ENCODE measurements around the gene SCUBE3.
A peak's percentile ranks its signal among the peaks of the same experiment; 100 is the strongest.

Gene SCUBE3

GRCh38 chr6:35191889-35192288 lies 21.9 kb upstream of the SCUBE3 start:
- peak overlapping the region; percentile 39 for H3K4me3 Mint-ChIP-seq
- peaks cover 5% of the 10 kb centered on the region for H3K36me3 Mint-ChIP-seq
- ATAC-seq (peak; percentile 65), DNase-seq (ENCODE audit: low spot score in 2 of 2) (peak in 1 of 2 donors; percentile 18)
- peaks cover 43% of the 10 kb centered on the region for H3K4me1 Mint-ChIP-seq
- H3K27ac Mint-ChIP-seq, result peak overlapping the region; percentile 50
- no peaks in the 10 kb centered on the region for H3K9me3 Mint-ChIP-seq

GRCh38 chr6:35192301-35192860 lies 21.4 kb upstream of the SCUBE3 start:
- no peak for DNase-seq (ENCODE audit: low spot score in 2 of 2)
- Mint-ChIP-seq H3K27ac (peak overlapping the region; percentile 50), H3K36me3 (peaks cover 5% of the 10 kb centered on the region), H3K9me3 (no peaks in the 10 kb centered on the region), H3K4me3 (peak overlapping the region; percentile 39), H3K4me1 (peaks cover 47% of the 10 kb centered on the region)
- ATAC-seq, result peak; percentile 24

GRCh38 chr6:35194390-35194789 lies 19.4 kb upstream of the SCUBE3 start:
- peaks cover 5% of the 10 kb centered on the region for H3K36me3 Mint-ChIP-seq
- no peak overlapping the region for H3K4me3 Mint-ChIP-seq
- H3K4me1 Mint-ChIP-seq, result peaks cover 47% of the 10 kb centered on the region
- peak overlapping the region; percentile 79 for H3K27ac Mint-ChIP-seq
- H3K9me3 Mint-ChIP-seq, result no peaks in the 10 kb centered on the region
- ATAC-seq (no peak), DNase-seq (ENCODE audit: low spot score in 2 of 2) (no peak)

DNA sequence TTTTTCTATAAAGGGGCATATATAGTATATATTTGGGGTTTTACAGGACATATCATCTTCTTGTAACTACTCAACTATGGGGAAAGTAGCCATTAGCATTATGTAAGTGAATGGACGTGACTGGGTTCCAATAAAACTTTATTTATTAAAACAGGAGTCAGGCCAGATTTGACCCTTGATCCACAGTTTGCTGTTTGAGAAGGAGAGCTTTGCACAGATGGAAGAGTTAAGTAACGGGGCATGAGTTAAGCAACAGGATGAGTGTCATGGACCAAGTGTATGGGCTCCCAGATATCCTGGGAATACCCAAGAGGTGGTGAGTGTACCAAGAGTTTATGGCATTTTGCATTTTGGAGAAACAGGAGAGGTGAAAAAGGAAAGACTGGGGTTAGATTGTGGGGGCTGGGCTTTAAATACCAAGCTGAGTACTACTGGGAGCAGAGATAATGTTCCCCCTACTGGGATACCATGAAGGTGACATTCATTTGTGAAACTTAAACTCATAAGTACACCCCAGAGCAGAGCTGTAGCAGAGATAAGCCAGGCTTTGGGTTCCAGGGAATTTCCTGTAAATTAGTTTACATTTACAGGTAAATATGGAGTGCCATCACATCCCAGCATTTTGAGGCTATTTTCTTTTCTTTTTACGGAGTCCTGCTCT lies 18.5 kb upstream of the SCUBE3 start:
- no peaks in the 10 kb centered on the region for H3K9me3 Mint-ChIP-seq
- H3K4me3 Mint-ChIP-seq, result no peak overlapping the region
- H3K4me1 Mint-ChIP-seq, result peaks cover 47% of the 10 kb centered on the region
- no peak for ATAC-seq
- H3K36me3 Mint-ChIP-seq, result peaks cover 5% of the 10 kb centered on the region
- DNase-seq (ENCODE audit: low spot score in 2 of 2), result no peak
- no peak overlapping the region for H3K27ac Mint-ChIP-seq

DNA sequence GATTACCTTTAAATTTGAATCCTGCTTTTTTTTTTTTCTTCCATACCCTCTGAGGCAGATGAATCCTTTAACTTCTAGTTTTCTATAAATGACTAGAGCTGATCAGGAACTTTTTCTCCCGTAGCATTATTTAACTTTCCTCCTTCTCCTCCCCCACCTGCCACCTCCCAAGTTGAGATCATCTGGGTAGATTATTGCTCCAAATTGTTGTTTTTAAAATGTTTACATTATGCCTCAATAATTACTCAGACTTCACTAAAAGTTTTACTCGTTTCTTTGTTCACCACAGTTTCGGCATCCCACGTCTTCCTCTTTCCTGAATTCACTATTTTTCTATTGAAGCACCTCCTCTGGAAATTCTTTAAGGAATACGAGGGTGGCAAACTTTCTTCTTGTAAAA lies 16.6 kb upstream of the SCUBE3 start:
- Mint-ChIP-seq H3K4me1 (peaks cover 30% of the 10 kb centered on the region), H3K36me3 (no peaks in the 10 kb centered on the region), H3K4me3 (no peak overlapping the region), H3K27ac (peak overlapping the region; percentile 53), H3K9me3 (no peaks in the 10 kb centered on the region)
- no peak for ATAC-seq
- no peak for DNase-seq (ENCODE audit: low spot score in 2 of 2)

DNA sequence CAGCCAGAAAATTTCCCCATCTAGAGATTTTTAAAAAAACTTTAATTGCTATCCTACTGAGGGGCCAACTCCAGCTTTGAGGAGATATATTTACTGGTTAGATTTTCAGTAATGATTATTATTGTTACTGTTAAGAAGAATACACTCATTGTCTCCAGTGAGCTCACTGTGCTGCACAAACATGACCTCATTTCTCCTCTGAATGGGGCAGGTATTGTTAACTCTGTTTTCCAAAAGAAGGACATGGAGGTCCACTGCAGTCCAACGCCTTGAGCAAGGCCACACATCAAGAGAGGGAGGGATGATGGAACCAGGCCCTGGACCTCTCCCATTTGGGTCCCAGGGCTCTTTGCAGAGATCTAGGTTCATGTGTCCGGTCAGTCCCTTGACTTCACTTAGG lies 13.9 kb upstream of the SCUBE3 start:
- Mint-ChIP-seq H3K4me1 (peaks cover 4% of the 10 kb centered on the region), H3K4me3 (no peak overlapping the region), H3K36me3 (no peaks in the 10 kb centered on the region), H3K27ac (no peak overlapping the region), H3K9me3 (no peaks in the 10 kb centered on the region)
- DNase-seq (ENCODE audit: low spot score in 2 of 2) (no peak), ATAC-seq (no peak)

GRCh38 chr6:35202066-35202546 lies 11.7 kb upstream of the SCUBE3 start:
- H3K36me3 Mint-ChIP-seq, result no peaks in the 10 kb centered on the region
- H3K9me3 Mint-ChIP-seq, result no peaks in the 10 kb centered on the region
- ATAC-seq (no peak), DNase-seq (ENCODE audit: low spot score in 2 of 2) (no peak)
- no peak overlapping the region for H3K4me3 Mint-ChIP-seq
- no peak overlapping the region for H3K27ac Mint-ChIP-seq
- peaks cover 1% of the 10 kb centered on the region for H3K4me1 Mint-ChIP-seq

DNA sequence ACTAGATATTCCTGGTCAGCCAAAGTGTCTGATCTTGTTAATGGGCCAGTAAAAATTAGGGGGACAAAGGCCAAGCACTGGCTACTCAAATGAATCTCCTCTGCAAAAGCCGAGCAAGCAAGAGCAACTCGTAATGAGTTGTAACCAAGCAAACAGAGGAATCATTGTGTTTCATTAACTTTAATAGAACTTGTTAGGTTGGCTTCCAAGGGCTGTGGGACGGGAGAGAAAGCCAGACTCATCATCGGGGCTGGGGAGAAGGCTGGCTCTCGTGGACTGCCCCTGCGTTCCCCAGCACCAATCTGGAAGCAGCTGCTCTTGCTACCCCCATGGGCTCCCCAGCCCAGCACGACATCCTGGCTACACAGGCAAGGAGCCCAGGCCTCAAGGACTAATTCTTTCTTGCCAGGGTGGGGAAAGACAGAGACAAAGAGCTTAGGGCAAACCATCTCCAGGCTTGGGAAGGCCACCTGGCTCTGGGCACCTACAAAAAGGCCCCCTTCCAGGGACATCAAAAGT lies 10.5 kb upstream of the SCUBE3 start:
- H3K9me3 Mint-ChIP-seq, result no peaks in the 10 kb centered on the region
- H3K4me3 Mint-ChIP-seq, result no peak overlapping the region
- ATAC-seq (no peak), DNase-seq (ENCODE audit: low spot score in 2 of 2) (no peak)
- no peaks in the 10 kb centered on the region for H3K4me1 Mint-ChIP-seq
- no peak overlapping the region for H3K27ac Mint-ChIP-seq
- H3K36me3 Mint-ChIP-seq, result no peaks in the 10 kb centered on the region

DNA sequence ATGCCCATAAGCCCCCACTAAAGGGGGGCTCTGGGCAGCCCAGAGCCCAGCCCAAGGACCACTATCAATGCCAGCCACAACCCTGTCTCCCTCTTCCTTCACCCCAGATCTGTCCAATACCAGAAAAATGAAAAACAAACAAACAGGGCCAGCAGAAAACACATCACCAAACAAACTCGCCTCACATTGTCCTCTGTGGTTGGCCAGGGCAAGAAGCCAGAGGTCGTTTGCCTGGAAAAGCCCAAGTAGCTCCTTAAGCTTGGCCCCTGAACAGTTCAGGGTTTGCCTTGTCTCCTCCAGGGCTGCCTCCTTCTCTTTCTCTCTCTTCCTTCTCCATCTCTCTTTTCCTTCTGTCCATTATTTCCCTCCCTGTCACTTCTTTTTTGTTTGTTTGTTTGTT lies 10.1 kb upstream of the SCUBE3 start:
- no peak for ATAC-seq
- no peaks in the 10 kb centered on the region for H3K36me3 Mint-ChIP-seq
- H3K27ac Mint-ChIP-seq, result peak overlapping the region; percentile 11
- no peaks in the 10 kb centered on the region for H3K4me1 Mint-ChIP-seq
- no peak for DNase-seq (ENCODE audit: low spot score in 2 of 2)
- H3K9me3 Mint-ChIP-seq, result no peaks in the 10 kb centered on the region
- H3K4me3 Mint-ChIP-seq, result no peak overlapping the region

DNA sequence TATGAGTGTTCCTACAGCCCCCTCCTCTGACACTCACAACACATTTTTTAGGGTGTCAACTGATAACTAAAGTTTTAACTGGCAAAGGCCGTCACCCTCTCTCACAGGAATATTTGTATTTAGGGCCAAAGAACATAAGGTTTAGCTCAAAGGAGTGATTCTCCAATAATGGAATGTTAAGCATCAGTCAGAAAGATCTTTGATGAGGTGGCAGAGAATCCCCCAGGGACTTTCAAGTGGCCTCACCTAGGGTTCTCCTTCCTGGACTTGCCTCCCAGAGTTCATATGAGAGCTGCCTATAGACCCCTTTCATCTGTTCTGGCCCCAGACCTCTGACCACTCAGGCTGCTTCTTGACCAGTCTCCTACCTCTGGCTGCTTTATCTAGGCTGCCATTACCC lies 7.4 kb upstream of the SCUBE3 start:
- DNase-seq (ENCODE audit: low spot score in 2 of 2), result no peak
- Mint-ChIP-seq H3K36me3 (no peaks in the 10 kb centered on the region), H3K9me3 (no peaks in the 10 kb centered on the region), H3K27ac (no peak overlapping the region), H3K4me1 (no peaks in the 10 kb centered on the region), H3K4me3 (no peak overlapping the region)
- no peak for ATAC-seq

DNA sequence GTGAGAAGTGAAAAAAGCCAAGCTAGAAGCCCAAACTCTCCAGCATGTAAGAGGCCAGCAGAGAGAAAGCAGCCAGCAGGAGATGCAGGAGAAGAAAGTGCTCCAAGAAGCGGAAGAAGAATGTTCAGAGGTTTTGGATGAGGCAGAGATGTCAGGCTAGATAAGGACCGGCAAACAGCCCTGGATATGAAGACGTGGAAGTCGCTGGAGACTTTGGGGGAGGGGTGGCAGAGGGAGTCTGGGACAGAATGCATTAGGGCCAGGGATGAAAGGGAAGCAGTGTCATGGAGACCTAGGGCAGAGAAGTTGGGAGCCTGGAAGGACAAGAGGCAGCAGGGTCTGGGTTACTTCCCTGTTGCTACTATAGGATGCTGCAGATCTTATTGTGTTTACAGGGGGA lies 5.3 kb upstream of the SCUBE3 start:
- no peak overlapping the region for H3K4me3 Mint-ChIP-seq
- no peak for DNase-seq (ENCODE audit: low spot score in 2 of 2)
- no peaks in the 10 kb centered on the region for H3K9me3 Mint-ChIP-seq
- no peak overlapping the region for H3K27ac Mint-ChIP-seq
- no peak for ATAC-seq
- peaks cover 7% of the 10 kb centered on the region for H3K4me1 Mint-ChIP-seq
- no peaks in the 10 kb centered on the region for H3K36me3 Mint-ChIP-seq

GRCh38 chr6:35209081-35209480 lies 4.7 kb upstream of the SCUBE3 start:
- Mint-ChIP-seq H3K9me3 (no peaks in the 10 kb centered on the region), H3K27ac (no peak overlapping the region), H3K36me3 (no peaks in the 10 kb centered on the region), H3K4me1 (peaks cover 7% of the 10 kb centered on the region), H3K4me3 (no peak overlapping the region)
- DNase-seq (ENCODE audit: low spot score in 2 of 2), result no peak
- no peak for ATAC-seq

DNA sequence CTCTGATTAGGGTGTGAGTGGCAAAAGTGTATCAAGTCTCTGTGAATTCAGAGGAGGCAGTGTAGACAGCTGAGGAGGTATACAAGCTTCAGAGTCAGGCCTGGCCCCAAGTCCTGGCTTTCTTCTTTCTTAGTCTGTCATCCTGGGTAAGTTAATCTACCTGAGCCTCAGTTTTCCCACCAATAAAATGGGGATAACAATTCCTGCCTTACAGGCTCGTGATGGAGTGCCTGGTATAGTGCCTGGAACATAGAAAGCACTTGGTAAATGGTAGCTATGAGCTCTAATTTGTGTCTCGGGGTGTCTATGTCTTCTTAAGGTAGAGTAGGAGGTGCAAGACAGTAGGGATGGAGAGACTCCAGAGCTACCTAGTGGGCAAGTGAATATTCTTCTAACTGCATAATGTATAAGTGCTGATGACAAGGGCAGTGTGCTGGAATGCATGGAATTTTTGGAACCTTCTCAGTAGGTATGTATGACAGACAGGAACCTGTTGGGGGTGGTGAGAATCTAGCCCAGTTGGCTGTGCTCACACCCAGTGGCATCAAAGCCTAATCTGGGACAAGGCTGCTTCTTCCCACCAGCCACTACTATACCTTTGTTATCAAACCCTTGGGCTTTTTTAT lies 4.0 kb upstream of the SCUBE3 start:
- H3K4me3 Mint-ChIP-seq, result no peak overlapping the region
- no peak overlapping the region for H3K27ac Mint-ChIP-seq
- peaks cover 7% of the 10 kb centered on the region for H3K4me1 Mint-ChIP-seq
- DNase-seq (ENCODE audit: low spot score in 2 of 2) (no peak), ATAC-seq (no peak)
- H3K36me3 Mint-ChIP-seq, result no peaks in the 10 kb centered on the region
- no peaks in the 10 kb centered on the region for H3K9me3 Mint-ChIP-seq

DNA sequence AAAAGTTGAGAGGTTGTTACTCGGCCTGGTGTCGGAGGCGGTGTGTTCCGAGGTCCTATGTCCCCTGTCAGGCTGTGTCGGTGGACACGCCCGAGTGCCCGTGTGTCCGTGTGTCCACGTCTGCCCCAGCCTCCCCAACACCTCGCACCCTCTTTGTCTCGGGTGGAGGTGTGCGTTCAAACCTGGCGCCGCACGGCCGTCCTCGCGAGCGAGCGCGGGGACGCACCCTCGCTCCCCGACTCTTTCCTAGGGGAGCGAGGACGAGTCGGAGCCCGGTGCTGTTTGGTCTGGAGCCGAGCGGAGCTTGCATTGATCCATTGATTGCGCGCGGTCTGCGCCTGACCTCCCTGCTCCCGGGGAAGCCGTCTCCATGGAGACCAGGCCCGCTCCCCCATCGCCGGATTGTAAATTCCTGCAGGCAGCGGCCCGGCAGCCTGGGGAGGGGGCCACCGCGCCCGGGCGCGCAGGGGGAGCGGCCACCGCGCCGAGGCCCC lies 411 bp upstream of the SCUBE3 start:
- Mint-ChIP-seq H3K4me1 (peaks cover 12% of the 10 kb centered on the region), H3K36me3 (no peaks in the 10 kb centered on the region), H3K9me3 (no peaks in the 10 kb centered on the region), H3K4me3 (peak overlapping the region; percentile 67), H3K27ac (peak overlapping the region; percentile 67)
- no peak for ATAC-seq
- DNase-seq (ENCODE audit: low spot score in 2 of 2), result no peak

DNA sequence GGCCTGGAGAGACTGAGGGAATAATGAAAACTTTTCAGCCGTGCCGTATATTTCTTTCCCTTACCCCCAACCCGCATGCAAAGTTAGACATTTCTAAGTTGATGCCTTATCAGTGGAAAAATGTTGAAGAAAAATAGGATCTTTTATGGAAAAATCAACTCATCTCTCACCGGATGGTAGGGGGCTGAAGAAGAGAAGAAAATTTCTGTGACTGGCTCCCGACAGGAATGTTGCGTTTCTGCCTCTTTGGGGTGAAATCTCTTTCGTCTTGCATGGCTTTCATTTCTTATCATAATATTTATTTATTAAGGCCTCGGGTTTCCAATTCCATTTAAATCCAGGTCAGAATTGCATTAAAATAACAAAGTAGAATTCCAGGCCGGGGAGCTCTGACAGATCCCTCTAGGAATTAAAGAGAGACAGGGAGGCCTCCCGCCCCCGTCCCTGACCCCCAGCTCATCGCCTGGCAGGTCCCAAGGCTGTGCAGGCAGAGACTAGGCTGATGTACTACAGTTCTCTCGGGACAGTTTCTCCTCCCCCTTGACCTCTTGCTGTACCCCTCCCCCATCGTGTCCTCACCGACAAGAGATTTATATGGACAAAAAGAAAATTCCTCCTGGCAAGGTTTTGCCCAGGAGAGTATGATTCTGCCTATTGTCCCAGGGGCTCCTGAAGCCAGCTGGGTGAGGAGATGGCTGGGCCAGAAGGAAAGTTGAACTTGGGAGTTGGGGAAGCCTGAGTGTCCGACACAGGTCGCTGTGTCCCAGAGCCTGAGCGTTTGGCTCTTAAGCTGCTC lies 1.3 kb downstream of the SCUBE3 start:
- no peaks in the 10 kb centered on the region for H3K36me3 Mint-ChIP-seq
- peak overlapping the region; percentile 67 for H3K4me3 Mint-ChIP-seq
- no peak overlapping the region for H3K27ac Mint-ChIP-seq
- no peak for DNase-seq (ENCODE audit: low spot score in 2 of 2)
- peaks cover 12% of the 10 kb centered on the region for H3K4me1 Mint-ChIP-seq
- ATAC-seq, result no peak
- no peaks in the 10 kb centered on the region for H3K9me3 Mint-ChIP-seq
